A549 (cell line): ENCODE data around the gene SPDYC. TPM values are rescaled to one million over a fixed set of nuclear protein-coding genes. Genes with fewer than 3 reads are reported as not detected.

ENCODE experiments used
- ATAC-seq, 2 experiments: fragments of 200-7000 bp in 1 of 2; fragments of >200 bp in 1 of 2; cut with Nextera tagmentation in 1 of 2; cut with Tn5 transposase in 1 of 2; 3 replicates each; pipeline versions ENCODE4 v1.8.0 to v1.9.1; 2018 to 2020; ENCODE audit warnings: mild to moderate bottlenecking in 1 of 2, moderate library complexity in 1 of 2
- CTCF ChIA-PET: fragments of 300-600 bp; sonication (Branson Sonifier 250); formaldehyde crosslinking; extraction: SDS; loops from one replicate; lab custom pipeline; 2021; ENCODE audit warnings: antibody characterized with exemption, inconsistent platforms; lab: Yijun Ruan, JAX
- POLR2A ChIA-PET: fragments of 350-600 bp; formaldehyde crosslinking; extraction: SDS; loops from one replicate; lab custom pipeline; 2021; ENCODE audit warnings: antibody characterized with exemption, inconsistent platforms; lab: Yijun Ruan, JAX
- DNase-seq, 2 experiments: peaks; one replicate each; pipeline versions ENCODE4 v3.0.0 to v3.0.0-alpha.2; 2011 to 2016; ENCODE audit warnings: low read depth in 1 of 2, low spot score in 1 of 2
- FAIRE-seq: peaks from 2 replicates; lab custom pipeline; 2011; peaks lifted over from hg19 to GRCh38; lab: Jason Lieb, UNC
- H3K27ac ChIP-seq, 2 experiments: fragments of >200 bp; sonication (Bioruptor Twin); formaldehyde crosslinking; 3 replicates each; pipeline ENCODE4 v1.5.1; 2016 to 2017
- H3K4me1 ChIP-seq: fragments of >200 bp; sonication (Bioruptor Twin); formaldehyde crosslinking; 3 replicates; pipeline ENCODE4 v1.6.1; 2016
- H3K4me2 ChIP-seq: fragments of >200 bp; sonication (Bioruptor Twin); formaldehyde crosslinking; 3 replicates; pipeline ENCODE4 v1.6.1; 2016
- H3K4me3 ChIP-seq: fragments of >200 bp; sonication (Bioruptor Twin); formaldehyde crosslinking; 3 replicates; pipeline ENCODE4 v1.5.1; 2016
- H3K9me3 ChIP-seq: fragments of >200 bp; sonication (Bioruptor Twin); formaldehyde crosslinking; 3 replicates; pipeline ENCODE4 v1.6.1; 2016
- BHLHE40 ChIP-seq: IDR thresholded peaks from 2 replicates; pipeline ENCODE4 v1.6.1; 2012; ENCODE audit warnings: low read depth, low read length, inconsistent platforms
- CEBPB ChIP-seq, 2 experiments: fragments of >200 bp in 1 of 2; sonication (Bioruptor Twin) in 1 of 2; formaldehyde crosslinking in 1 of 2; IDR thresholded peaks; 2 replicates each; pipeline ENCODE4 v1.6.1; 2012 to 2016
- CHD4 ChIP-seq: fragments of 200-600 bp; sonication (generic); IDR thresholded peaks from 2 replicates; pipeline ENCODE4 v1.6.1; 2016; ENCODE audit warnings: antibody characterized with exemption, mild to moderate bottlenecking, borderline replicate concordance
- EHMT2 ChIP-seq: fragments of 200-600 bp; sonication (generic); IDR thresholded peaks from 2 replicates; pipeline ENCODE4 v1.6.1; 2016; ENCODE audit warnings: antibody characterized with exemption, low read depth, mild to moderate bottlenecking, moderate library complexity
- EP300 ChIP-seq, 2 experiments: fragments of >200 bp; sonication (Bioruptor Twin); formaldehyde crosslinking; IDR thresholded peaks; 2 replicates in 1 of 2; 3 replicates in 1 of 2; pipeline ENCODE4 v1.6.1; 2016 to 2017
- ESRRA ChIP-seq: fragments of 150-350 bp; IDR thresholded peaks from 2 replicates; pipeline ENCODE4 v1.6.1; 2014; ENCODE audit warnings: mild to moderate bottlenecking, low read length, borderline replicate concordance
- HOXA7 ChIP-seq: fragments of 250-450 bp; sonication (Bioruptor Pico); IDR thresholded peaks from 2 replicates; pipeline ENCODE4 v1.5.0; 2020; ENCODE audit warnings: mild to moderate bottlenecking, moderate library complexity
- HOXB13 ChIP-seq: fragments of 250-450 bp; sonication (Bioruptor Pico); IDR thresholded peaks from 2 replicates; pipeline ENCODE4 v1.5.0; 2020; ENCODE audit warnings: low read depth, mild to moderate bottlenecking, moderate library complexity
- KDM5A ChIP-seq: fragments of 200-600 bp; sonication (generic); IDR thresholded peaks from 2 replicates; pipeline ENCODE4 v1.6.1; 2016; ENCODE audit warnings: antibody characterized with exemption, mild to moderate bottlenecking
- MAZ ChIP-seq: fragments of 150-350 bp; IDR thresholded peaks from 2 replicates; pipeline ENCODE4 v1.6.1; 2014; ENCODE audit warnings: antibody characterized with exemption, low read depth, low read length, borderline replicate concordance
- PBX3 ChIP-seq: IDR thresholded peaks from 2 replicates; pipeline ENCODE4 v1.6.1; 2012
- RCOR1 ChIP-seq: fragments of 150-350 bp; IDR thresholded peaks from 2 replicates; pipeline ENCODE4 v1.6.1; 2014; ENCODE audit warnings: antibody characterized with exemption, low read length, low read depth
- SREBF2 ChIP-seq: fragments of 450-650 bp; IDR thresholded peaks from 2 replicates; pipeline ENCODE4 v1.6.1; 2014; ENCODE audit warnings: mild to moderate bottlenecking, moderate library complexity
- TP53 ChIP-seq: fragments of 250-450 bp; sonication (Bioruptor Pico); IDR thresholded peaks from 2 replicates; pipeline ENCODE4 v1.5.0; 2021; ENCODE audit warnings: mild to moderate bottlenecking, moderate library complexity
- ZFP36 ChIP-seq: fragments of 450-650 bp; IDR thresholded peaks from 2 replicates; pipeline ENCODE4 v1.6.1; 2014; ENCODE audit warnings: borderline replicate concordance; ENCODE audit not compliant: partially characterized antibody
- ZNF302 ChIP-seq: fragments of 250-450 bp; sonication (Bioruptor Pico); IDR thresholded peaks from 2 replicates; pipeline ENCODE4 v1.9.0; 2021; ENCODE audit warnings: inconsistent platforms, mild to moderate bottlenecking, moderate library complexity
- WGBS: methylation state at CpG from one replicate; pipeline ENCODE4 v1.1.6; 2017; ENCODE audit errors: missing lambda C conversion rate; 5-methylcytosine and 5-hydroxymethylcytosine counted together
- polyA plus RNA-seq, 4 experiments: library from polyadenylated mRNA; depleted of rRNA in 3 of 4; stranded (reverse); fragments of >200 nt; fragmentation: RNase III in 1 of 4; extraction: RNeasy Plus Mini Kit Qiagen cat#74134 plus additional on column Dnase treatment in 1 of 4; gene quantifications; 2 replicates in 3 of 4; 3 replicates in 1 of 4; pipeline ENCODE4 v1.2.3, GENCODE V29; 2011 to 2017
- TF ChIP-seq, protein P1 (sequence below): fragments of 450-650 bp; IDR thresholded peaks from 2 replicates; pipeline ENCODE4 v1.6.1; 2014; ENCODE audit warnings: antibody characterized with exemption
- TF ChIP-seq, protein P2 (sequence below): IDR thresholded peaks from 2 replicates; pipeline ENCODE4 v1.6.1; 2012; ENCODE audit warnings: low read depth, borderline replicate concordance
- TF ChIP-seq, protein P3 (sequence below): IDR thresholded peaks from 2 replicates; pipeline ENCODE4 v1.6.1; 2012
- TF ChIP-seq, protein P4 (sequence below): fragments of 250-450 bp; sonication (Bioruptor Pico); IDR thresholded peaks from 2 replicates; pipeline ENCODE4 v1.5.0; 2021; ENCODE audit warnings: mild to moderate bottlenecking, moderate library complexity, borderline replicate concordance
- TF ChIP-seq, protein P5 (sequence below): fragments of >200 bp; sonication (Bioruptor Twin); formaldehyde crosslinking; IDR thresholded peaks from 2 replicates; pipeline ENCODE4 v1.6.1; 2016

Gene SPDYC
- polyA plus RNA-seq, 2 of the 4 experiments (the other 2 are of a cell fraction): not detected

GRCh38 chr11:65152122-65152521 is 17.9 kb upstream of the SPDYC start:
- no peak overlapping the region; a peak in 1 of 6 replicates for H3K27ac ChIP-seq
- POLR2A ChIA-PET: no interaction called here
- WGBS: 84% methylated on average over 2 of the region's 2 CpGs
- no peak for DNase-seq
- TF ChIP-seq, protein P1, sequence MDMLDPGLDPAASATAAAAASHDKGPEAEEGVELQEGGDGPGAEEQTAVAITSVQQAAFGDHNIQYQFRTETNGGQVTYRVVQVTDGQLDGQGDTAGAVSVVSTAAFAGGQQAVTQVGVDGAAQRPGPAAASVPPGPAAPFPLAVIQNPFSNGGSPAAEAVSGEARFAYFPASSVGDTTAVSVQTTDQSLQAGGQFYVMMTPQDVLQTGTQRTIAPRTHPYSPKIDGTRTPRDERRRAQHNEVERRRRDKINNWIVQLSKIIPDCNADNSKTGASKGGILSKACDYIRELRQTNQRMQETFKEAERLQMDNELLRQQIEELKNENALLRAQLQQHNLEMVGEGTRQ: no peak
- TF ChIP-seq ESRRA (no peak), MAZ (no peak), CEBPB (IDR thresholded peaks at IDR 0.05) (no peak), HOXB13 (CRISPR knock-in tag) (no peak), PBX3 (no peak), BHLHE40 (no peak), ZNF302 (CRISPR knock-in tag) (no peak), KDM5A (no peak), CHD4 (no peak), EHMT2 (no peak)
- TF ChIP-seq, protein P2, sequence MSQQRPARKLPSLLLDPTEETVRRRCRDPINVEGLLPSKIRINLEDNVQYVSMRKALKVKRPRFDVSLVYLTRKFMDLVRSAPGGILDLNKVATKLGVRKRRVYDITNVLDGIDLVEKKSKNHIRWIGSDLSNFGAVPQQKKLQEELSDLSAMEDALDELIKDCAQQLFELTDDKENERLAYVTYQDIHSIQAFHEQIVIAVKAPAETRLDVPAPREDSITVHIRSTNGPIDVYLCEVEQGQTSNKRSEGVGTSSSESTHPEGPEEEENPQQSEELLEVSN: no peak
- TF ChIP-seq, protein P3, sequence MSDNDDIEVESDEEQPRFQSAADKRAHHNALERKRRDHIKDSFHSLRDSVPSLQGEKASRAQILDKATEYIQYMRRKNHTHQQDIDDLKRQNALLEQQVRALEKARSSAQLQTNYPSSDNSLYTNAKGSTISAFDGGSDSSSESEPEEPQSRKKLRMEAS: no peak
- TF ChIP-seq, all 56 proteins: peak for 0
- Histone ChIP-seq H3K4me3 (no peak overlapping the region), H3K4me2 (no peak overlapping the region), H3K4me1 (peaks cover 19% of the 10 kb centered on the region), H3K9me3 (peaks cover 8% of the 10 kb centered on the region)
- CTCF ChIA-PET: interaction anchor here (0.9 to 2.1 kb wide), 4 partner anchors 29 to 107 kb away, joined by 3 to 6 read pairs (median 6); partner anchors contain the start of genes CAPN1 and ZNHIT2
- no peak for ATAC-seq
- FAIRE-seq: no peak

- 94% methylated on average over 3 of the region's 3 CpGs for WGBS
- no peak for DNase-seq
Observed at GRCh38 chr11:65156256-65156655, 13.8 kb upstream of the SPDYC start.

DNA sequence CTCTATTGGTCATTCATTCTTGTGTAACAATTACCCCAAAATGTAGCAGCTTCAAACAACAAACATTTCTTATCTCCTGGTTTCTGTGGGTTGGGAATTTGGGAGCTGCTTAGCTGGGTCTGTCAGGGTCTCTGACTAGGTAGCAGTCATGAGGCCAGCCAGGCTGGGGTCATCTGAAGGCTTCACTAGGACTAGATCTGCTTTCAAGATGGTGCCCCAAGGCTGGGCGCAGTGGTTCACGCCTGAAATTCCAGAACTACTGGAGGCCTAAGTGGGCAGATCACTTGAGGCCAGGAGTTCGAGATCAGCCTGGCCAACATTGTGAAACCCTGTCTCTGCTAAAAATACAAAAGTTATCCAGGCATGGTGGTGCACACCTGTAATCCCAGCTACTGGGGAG is 13.1 kb upstream of the SPDYC start:
- ChIA-PET POLR2A (no interaction called here), CTCF (interaction anchor here (0.7 to 1.3 kb wide), 3 partner anchors 9 to 334 kb away, joined by 3 to 4 read pairs (median 4); no protein-coding TSS in a partner anchor)
- Histone ChIP-seq H3K27ac (no peak overlapping the region), H3K4me3 (no peak overlapping the region), H3K4me1 (no peaks in the 10 kb centered on the region), H3K4me2 (no peak overlapping the region)
- WGBS: 69% methylated on average over 3 of the region's 3 CpGs
- ATAC-seq (no peak), DNase-seq (no peak)
- no peak for TF ChIP-seq CHD4
- no peak for TF ChIP-seq EP300 (IDR thresholded peaks at IDR 0.05)
- no peak for TF ChIP-seq RCOR1
- TF ChIP-seq, protein P4, sequence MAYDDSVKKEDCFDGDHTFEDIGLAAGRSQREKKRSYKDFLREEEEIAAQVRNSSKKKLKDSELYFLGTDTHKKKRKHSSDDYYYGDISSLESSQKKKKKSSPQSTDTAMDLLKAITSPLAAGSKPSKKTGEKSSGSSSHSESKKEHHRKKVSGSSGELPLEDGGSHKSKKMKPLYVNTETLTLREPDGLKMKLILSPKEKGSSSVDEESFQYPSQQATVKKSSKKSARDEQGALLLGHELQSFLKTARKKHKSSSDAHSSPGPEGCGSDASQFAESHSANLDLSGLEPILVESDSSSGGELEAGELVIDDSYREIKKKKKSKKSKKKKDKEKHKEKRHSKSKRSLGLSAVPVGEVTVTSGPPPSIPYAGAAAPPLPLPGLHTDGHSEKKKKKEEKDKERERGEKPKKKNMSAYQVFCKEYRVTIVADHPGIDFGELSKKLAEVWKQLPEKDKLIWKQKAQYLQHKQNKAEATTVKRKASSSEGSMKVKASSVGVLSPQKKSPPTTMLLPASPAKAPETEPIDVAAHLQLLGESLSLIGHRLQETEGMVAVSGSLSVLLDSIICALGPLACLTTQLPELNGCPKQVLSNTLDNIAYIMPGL (CRISPR knock-in tag): no peak
- TF ChIP-seq, all 56 proteins: peak for 0
- H3K9me3 ChIP-seq: no peaks in the 10 kb centered on the region
- FAIRE-seq: no peak

More at GRCh38 chr11:65156256-65156655, 13.8 kb upstream of the SPDYC start:
- CTCF ChIA-PET: interaction anchor here (1.1 to 1.3 kb wide), 3 partner anchors 9 to 12 kb away, joined by 3 to 4 read pairs (median 4); no protein-coding TSS in a partner anchor
- no peak overlapping the region for H3K27ac ChIP-seq
- H3K4me1 ChIP-seq: peaks cover 2% of the 10 kb centered on the region
- no peak overlapping the region for H3K4me3 ChIP-seq
- no peak overlapping the region for H3K4me2 ChIP-seq
- no peaks in the 10 kb centered on the region for H3K9me3 ChIP-seq
- no peak for ATAC-seq
- FAIRE-seq: no peak
- no peak for TF ChIP-seq ZFP36
- TF ChIP-seq, protein P5, sequence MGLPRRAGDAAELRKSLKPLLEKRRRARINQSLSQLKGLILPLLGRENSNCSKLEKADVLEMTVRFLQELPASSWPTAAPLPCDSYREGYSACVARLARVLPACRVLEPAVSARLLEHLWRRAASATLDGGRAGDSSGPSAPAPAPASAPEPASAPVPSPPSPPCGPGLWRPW: no peak
- no peak for TF ChIP-seq SREBF2
- no peak for TF ChIP-seq CHD4
- no peak for TF ChIP-seq TP53 (CRISPR knock-in tag)
- TF ChIP-seq HOXA7 (CRISPR knock-in tag): no peak
- TF ChIP-seq, all 56 proteins: peak for 0
- POLR2A ChIA-PET: no interaction called here
